Small intestine (tissue), 7 donors: ENCODE results near the gene C5orf63. TPM values are rescaled to one million over a fixed set of nuclear protein-coding genes. Genes with fewer than 3 reads are reported as not detected.
"Not testable (repeated sequence)": the region's sequence is repeated elsewhere in the genome, so short reads cannot be mapped to it uniquely, and the experiment has no call there.

Experiments
- DNase-seq, 2 donors: peaks; one replicate each; pipeline versions ENCODE4 v3.0.0 to v3.0.0-alpha.2; 2013
- FAIRE-seq: peaks from 2 replicates; lab custom pipeline; 2012; peaks lifted over from hg19 to GRCh38; lab: Jason Lieb, UNC
- H3K27ac ChIP-seq, 3 donors: one replicate each; pipeline ENCODE4 v1.5.1; 2013; ENCODE audit warnings: low read length in 2 of 3, mild to moderate bottlenecking in 2 of 3, control low read depth in 1 of 3, inconsistent platforms in 1 of 3, low read depth in 1 of 3, moderate library complexity in 1 of 3
- H3K27me3 ChIP-seq, 3 donors: one replicate each; pipeline ENCODE4 v1.6.1; 2013; ENCODE audit warnings: low read length in 3 of 3, inconsistent platforms in 1 of 3; ENCODE audit not compliant: control insufficient read depth in 3 of 3, insufficient read depth in 3 of 3
- H3K36me3 ChIP-seq, 3 donors: one replicate each; pipeline ENCODE4 v1.6.1; 2013; ENCODE audit warnings: low read length in 3 of 3, inconsistent platforms in 1 of 3, low read depth in 1 of 3, mild to moderate bottlenecking in 1 of 3, moderate library complexity in 1 of 3; ENCODE audit not compliant: control insufficient read depth in 3 of 3, insufficient read depth in 2 of 3
- H3K4me1 ChIP-seq, 3 donors: one replicate each; pipeline ENCODE4 v1.6.1; 2013; ENCODE audit warnings: low read length in 2 of 3, inconsistent platforms in 1 of 3, low read depth in 1 of 3, mild to moderate bottlenecking in 1 of 3, moderate library complexity in 1 of 3; ENCODE audit not compliant: control insufficient read depth in 3 of 3, insufficient read depth in 2 of 3
- H3K4me3 ChIP-seq, 3 donors: one replicate each; pipeline ENCODE4 v1.5.1; 2013; ENCODE audit warnings: low read length in 3 of 3, control low read depth in 1 of 3, inconsistent platforms in 1 of 3, low read depth in 1 of 3, mild to moderate bottlenecking in 1 of 3, moderate library complexity in 1 of 3
- H3K9me3 ChIP-seq, 2 donors: one replicate each; pipeline ENCODE4 v1.6.1; 2013; ENCODE audit warnings: low read depth in 1 of 2, low read length in 1 of 2; ENCODE audit not compliant: control insufficient read depth in 2 of 2, insufficient read depth in 1 of 2
- WGBS, 3 donors: extraction: QIAGEN DNeasy Blood & Tissue Kit; methylation state at CpG; one replicate each; pipeline ENCODE4 v1.1.7; 2013; 5-methylcytosine and 5-hydroxymethylcytosine counted together
- polyA plus RNA-seq, 4 donors: library from polyadenylated mRNA; stranded (reverse) in 3 of 4; unstranded in 1 of 4; fragments of 200-250 nt in 3 of 4; fragments of 120-200 nt in 1 of 4; gene quantifications; one replicate each; pipeline versions ENCODE4 v1.2.1 to v1.2.3, GENCODE V29; 2013
- donor health status: healthy with polysubstance abuse.
- donor health status: control.
- donor health status: control.
- donor health status: Bipolar disorder and iron deficiency.
- donor health status: healthy.

The C5orf63 gene
- polyA plus RNA-seq, 4 donors: 4.2 to 17.9 (median 6.4) TPM

- DNase-seq (no peak), FAIRE-seq (no peak)
- no peaks in the 10 kb centered on the region for H3K36me3 ChIP-seq
- peaks cover 0 to 14% (median 0%) of the 10 kb centered on the region in 3 donors for H3K27me3 ChIP-seq
- no peak overlapping the region for H3K4me3 ChIP-seq
- 95 to 97% (median 97%) methylated on average over 2 of the region's 2 CpGs for WGBS, 3 donors
- H3K9me3 ChIP-seq: no peaks in the 10 kb centered on the region
- H3K4me1 ChIP-seq: peaks cover 0 to 12% (median 3%) of the 10 kb centered on the region in 3 donors
- no peak overlapping the region for H3K27ac ChIP-seq
Measured at GRCh38 chr5:127026166-127026565, 47.1 kb downstream of the C5orf63 start.

GRCh38 chr5:127025467-127025866 is 47.8 kb downstream of the C5orf63 start:
- FAIRE-seq: no peak

GRCh38 chr5:127024821-127025220 is 48.5 kb downstream of the C5orf63 start:
- Histone ChIP-seq H3K4me3 (no peak overlapping the region), H3K9me3 (no peaks in the 10 kb centered on the region), H3K4me1 (peaks cover 0 to 7% (median 3%) of the 10 kb centered on the region in 3 donors), H3K27me3 (peaks cover 0 to 9% (median 0%) of the 10 kb centered on the region in 3 donors), H3K36me3 (no peaks in the 10 kb centered on the region), H3K27ac (no peak overlapping the region)
- WGBS, 3 donors: 64 to 84% (median 83%) methylated on average over 4 of the region's 4 CpGs
- no peak for FAIRE-seq
- no peak for DNase-seq

More at GRCh38 chr5:127025467-127025866, 47.8 kb downstream of the C5orf63 start:
- Histone ChIP-seq H3K27ac (no peak overlapping the region), H3K27me3 (peaks cover 0 to 10% (median 0%) of the 10 kb centered on the region in 3 donors), H3K36me3 (no peaks in the 10 kb centered on the region), H3K9me3 (no peaks in the 10 kb centered on the region), H3K4me3 (no peak overlapping the region), H3K4me1 (peaks cover 0 to 7% (median 3%) of the 10 kb centered on the region in 3 donors)
- DNase-seq: no peak
- WGBS, 3 donors: 76 to 97% (median 79%) methylated on average over 1 of the region's 1 CpG

GRCh38 chr5:127023552-127024191 is 49.6 kb downstream of the C5orf63 start:
- H3K4me1 ChIP-seq, DNase-seq, H3K27ac ChIP-seq, H3K27me3 ChIP-seq, H3K4me3 ChIP-seq, FAIRE-seq, H3K9me3 ChIP-seq, H3K36me3 ChIP-seq: not testable (repeated sequence)
- 92 to 97% (median 97%) methylated on average over 7 of the region's 7 CpGs for WGBS, 3 donors

GRCh38 chr5:127022846-127023245 is 50.5 kb downstream of the C5orf63 start:
- Histone ChIP-seq H3K27ac (no peak overlapping the region), H3K4me1 (no peaks in the 10 kb centered on the region), H3K36me3 (no peaks in the 10 kb centered on the region), H3K27me3 (no peaks in the 10 kb centered on the region), H3K4me3 (no peak overlapping the region), H3K9me3 (no peaks in the 10 kb centered on the region)
- WGBS, 3 donors: 73 to 82% (median 77%) methylated on average over 3 of the region's 3 CpGs
- DNase-seq: no peak
- no peak for FAIRE-seq

GRCh38 chr5:127019928-127020327 is 53.4 kb downstream of the C5orf63 start:
- H3K27ac ChIP-seq: no peak overlapping the region
- H3K9me3 ChIP-seq: no peaks in the 10 kb centered on the region
- H3K36me3 ChIP-seq: no peaks in the 10 kb centered on the region
- H3K27me3 ChIP-seq: no peaks in the 10 kb centered on the region
- FAIRE-seq (no peak), DNase-seq (no peak)
- WGBS, 3 donors: 30 to 59% (median 54%) methylated on average over 1 of the region's 1 CpG
- no peak overlapping the region for H3K4me3 ChIP-seq
- H3K4me1 ChIP-seq: peaks cover 0 to 4% (median 0%) of the 10 kb centered on the region in 3 donors

GRCh38 chr5:127016722-127017121 is 56.6 kb downstream of the C5orf63 start:
- not testable (repeated sequence) for DNase-seq, H3K27ac ChIP-seq, H3K4me3 ChIP-seq, H3K4me1 ChIP-seq, H3K9me3 ChIP-seq, H3K36me3 ChIP-seq, FAIRE-seq, H3K27me3 ChIP-seq
- WGBS, 3 donors: 96 to 99% (median 98%) methylated on average over 4 of the region's 4 CpGs

- DNase-seq (no peak), FAIRE-seq (no peak)
- H3K36me3 ChIP-seq: no peaks in the 10 kb centered on the region
- no peaks in the 10 kb centered on the region for H3K27me3 ChIP-seq
- 76 to 83% (median 80%) methylated on average over 4 of the region's 4 CpGs for WGBS, 3 donors
- peaks cover 0 to 6% (median 0%) of the 10 kb centered on the region in 3 donors for H3K4me1 ChIP-seq
- no peak overlapping the region for H3K27ac ChIP-seq
- H3K9me3 ChIP-seq: no peaks in the 10 kb centered on the region
- no peak overlapping the region for H3K4me3 ChIP-seq
Measured at GRCh38 chr5:127015716-127016115, 57.6 kb downstream of the C5orf63 start.
